Calu3 (cell line): ENCODE measurements around the gene ATAD3B. TPM values are rescaled to one million over a fixed set of nuclear protein-coding genes. Genes with fewer than 3 reads are reported as not detected.

Experiments used
- BruUV-seq: library from RNA; stranded (reverse); fragments of 400-500 nt; replicated peaks from 2 replicates; lab custom pipeline; 2021; lab: Mats Ljungman, UMichigan
- CTCF ChIA-PET: fragments of 300-600 bp; sonication (Branson Sonifier 250); formaldehyde crosslinking; loops from one replicate; lab custom pipeline; 2022; ENCODE audit warnings: antibody characterized with exemption; lab: Charles Lee
- DNase-seq: peaks from one replicate; pipeline ENCODE4 v3.0.0; 2022
- H3K27ac Mint-ChIP-seq: one replicate; pipeline ENCODE4 v1.8.0; 2022; ENCODE audit warnings: mixed read lengths; ENCODE audit not compliant: unreplicated experiment
- H3K27me3 Mint-ChIP-seq: one replicate; pipeline ENCODE4 v1.8.0; 2022; ENCODE audit warnings: mixed read lengths; ENCODE audit not compliant: unreplicated experiment
- H3K36me3 Mint-ChIP-seq: one replicate; pipeline ENCODE4 v1.8.0; 2022; ENCODE audit warnings: mild to moderate bottlenecking, moderate library complexity, mixed read lengths; ENCODE audit not compliant: insufficient read depth, unreplicated experiment
- H3K4me1 Mint-ChIP-seq: one replicate; pipeline ENCODE4 v1.8.0; 2022; ENCODE audit warnings: mild to moderate bottlenecking, low read depth, mixed read lengths; ENCODE audit not compliant: unreplicated experiment
- H3K4me3 Mint-ChIP-seq: one replicate; pipeline ENCODE4 v1.8.0; 2022; ENCODE audit warnings: mild to moderate bottlenecking, low read depth, moderate library complexity, mixed read lengths; ENCODE audit not compliant: unreplicated experiment
- H3K9me3 Mint-ChIP-seq: one replicate; pipeline ENCODE4 v1.8.0; 2022; ENCODE audit warnings: low read depth, mixed read lengths; ENCODE audit not compliant: unreplicated experiment
- CTCF ChIP-seq: fragments of 200-600 bp; IDR thresholded peaks from one replicate; pipeline ENCODE4 v1.8.0; 2022; ENCODE audit warnings: antibody characterized with exemption; ENCODE audit not compliant: unreplicated experiment
- intact Hi-C: fragments of 100-400 bp; cut with micrococcal nuclease; formaldehyde crosslinking; loops from one replicate; pipeline ENCODE4 v1.10.0; 2022; ENCODE audit not compliant: unreplicated experiment
- total RNA-seq: library from RNA; stranded (reverse); gene quantifications from 2 replicates; pipeline ENCODE4 v1.2.3, GENCODE V29; 2022

The ATAD3B gene
- total RNA-seq, 1 experiment from 2014 or later, result 46.3 TPM

GRCh38 chr1:1437033-1437903, 34.3 kb upstream of the ATAD3B start:
- H3K4me3 Mint-ChIP-seq, result peak overlapping the region; percentile 77
- no peaks in the 10 kb centered on the region for H3K27me3 Mint-ChIP-seq
- CTCF ChIA-PET, result interaction anchor here (0.5 to 1.3 kb wide), 3 partner anchors 8 to 38 kb away, joined by 3 to 4 read pairs (median 4); partner anchors contain the start of gene CCNL2
- no peak overlapping the region for H3K27ac Mint-ChIP-seq
- intact Hi-C loops, result no loop called here
- no peaks in the 10 kb centered on the region for H3K4me1 Mint-ChIP-seq
- no TSS peak for BruUV-seq
- H3K9me3 Mint-ChIP-seq, result no peaks in the 10 kb centered on the region
- H3K36me3 Mint-ChIP-seq, result peaks cover 61% of the 10 kb centered on the region
- TF ChIP-seq CTCF, result no peak
- DNase-seq, result no peak

- Mint-ChIP-seq H3K4me1 (no peaks in the 10 kb centered on the region), H3K4me3 (peak overlapping the region; percentile 77), H3K27ac (no peak overlapping the region), H3K27me3 (no peaks in the 10 kb centered on the region), H3K36me3 (peaks cover 61% of the 10 kb centered on the region), H3K9me3 (no peaks in the 10 kb centered on the region)
- intact Hi-C loops, result no loop called here
- CTCF ChIA-PET, result interaction anchor here (1.3 kb wide), 1 partner anchor 39 kb away, joined by 3 read pairs; the partner anchor contains the start of gene CCNL2
- TF ChIP-seq CTCF, result no peak
- peak; percentile 83 for DNase-seq
- BruUV-seq, result no TSS peak
Measured at GRCh38 chr1:1437904-1438376, 33.6 kb upstream of the ATAD3B start.

- intact Hi-C loops, result no loop called here
- Mint-ChIP-seq H3K4me1 (no peaks in the 10 kb centered on the region), H3K27me3 (no peaks in the 10 kb centered on the region), H3K36me3 (peaks cover 58% of the 10 kb centered on the region), H3K9me3 (no peaks in the 10 kb centered on the region), H3K27ac (no peak overlapping the region), H3K4me3 (peak overlapping the region; percentile 77)
- no TSS peak for BruUV-seq
- TF ChIP-seq CTCF, result no peak
- CTCF ChIA-PET, result interaction anchor here (1.3 kb wide), 1 partner anchor 40 kb away, joined by 3 read pairs; the partner anchor contains the start of gene CCNL2
- DNase-seq, result no peak
Measured at GRCh38 chr1:1438531-1439381, 32.8 kb upstream of the ATAD3B start.

GRCh38 chr1:1439546-1440261, 31.9 kb upstream of the ATAD3B start:
- Mint-ChIP-seq H3K4me1 (no peaks in the 10 kb centered on the region), H3K27me3 (no peaks in the 10 kb centered on the region), H3K36me3 (peaks cover 59% of the 10 kb centered on the region), H3K9me3 (no peaks in the 10 kb centered on the region), H3K4me3 (no peak overlapping the region), H3K27ac (no peak overlapping the region)
- no peak for DNase-seq
- intact Hi-C loops, result no loop called here
- no TSS peak for BruUV-seq
- TF ChIP-seq CTCF, result no peak
- CTCF ChIA-PET, result no interaction called here
